Cardiac muscle cell (in vitro differentiated cells and primary cell): ENCODE results near the gene PEBP1. TPM values are rescaled to one million over a fixed set of nuclear protein-coding genes. Genes with fewer than 3 reads are reported as not detected.

ENCODE experiments used
- DNase-seq, 2 donors: peaks; one replicate each; pipeline versions ENCODE4 v3.0.0 to v3.0.0-alpha.2; 2010 to 2017; ENCODE audit warnings: low read depth in 1 of 2, low spot score in 1 of 2
- H3K27ac ChIP-seq: fragments of 200-600 bp; sonication (generic); 2 replicates; pipeline ENCODE4 v1.5.1; 2016
- H3K27me3 ChIP-seq: fragments of 200-600 bp; sonication (generic); 2 replicates; pipeline ENCODE4 v1.6.0; 2016; ENCODE audit warnings: control low read depth
- H3K36me3 ChIP-seq: fragments of 200-600 bp; sonication (generic); 2 replicates; pipeline ENCODE4 v1.5.1; 2016; ENCODE audit warnings: control low read depth
- H3K4me1 ChIP-seq: fragments of 200-600 bp; sonication (generic); 2 replicates; pipeline ENCODE4 v1.8.1; 2017; ENCODE audit warnings: low read depth, mild to moderate bottlenecking, mixed run types
- H3K4me3 ChIP-seq: fragments of 200-600 bp; sonication (generic); 2 replicates; pipeline ENCODE4 v1.5.1; 2016; ENCODE audit warnings: mild to moderate bottlenecking
- H3K9me3 ChIP-seq: fragments of 200-600 bp; sonication (generic); 2 replicates; pipeline ENCODE4 v1.5.1; 2017; ENCODE audit warnings: low read depth, mild to moderate bottlenecking, control low read depth
- polyA plus RNA-seq: library from polyadenylated mRNA; unstranded; fragments of >200 nt; fragmentation: Nextera tagmentation; extraction: Ambion mirVana; gene quantifications from 2 replicates; pipeline ENCODE4 v1.2.1, GENCODE V29; 2016
- total RNA-seq: library from RNA; depleted of rRNA; stranded (reverse); fragments of >200 nt; gene quantifications from 2 replicates; pipeline ENCODE4 v1.2.3, GENCODE V29; 2016
- TF ChIP-seq, protein P1 (sequence below): IDR thresholded peaks from 2 replicates; pipeline ENCODE4 v1.5.1; 2012; ENCODE audit warnings: low read depth, mild to moderate bottlenecking, low read length

Gene PEBP1
- total and polyA plus RNA-seq, 2 experiments from 2014 or later: 408 to 468 TPM

GRCh38 chr12:118145798-118146156 is 9.9 kb downstream of the PEBP1 start:
- Histone ChIP-seq H3K36me3 (peaks cover 21% of the 10 kb centered on the region), H3K4me1 (peaks cover 5% of the 10 kb centered on the region), H3K27me3 (no peaks in the 10 kb centered on the region), H3K4me3 (no peak overlapping the region), H3K9me3 (no peaks in the 10 kb centered on the region), H3K27ac (no peak overlapping the region)
- no peak for DNase-seq
- TF ChIP-seq, protein P1, sequence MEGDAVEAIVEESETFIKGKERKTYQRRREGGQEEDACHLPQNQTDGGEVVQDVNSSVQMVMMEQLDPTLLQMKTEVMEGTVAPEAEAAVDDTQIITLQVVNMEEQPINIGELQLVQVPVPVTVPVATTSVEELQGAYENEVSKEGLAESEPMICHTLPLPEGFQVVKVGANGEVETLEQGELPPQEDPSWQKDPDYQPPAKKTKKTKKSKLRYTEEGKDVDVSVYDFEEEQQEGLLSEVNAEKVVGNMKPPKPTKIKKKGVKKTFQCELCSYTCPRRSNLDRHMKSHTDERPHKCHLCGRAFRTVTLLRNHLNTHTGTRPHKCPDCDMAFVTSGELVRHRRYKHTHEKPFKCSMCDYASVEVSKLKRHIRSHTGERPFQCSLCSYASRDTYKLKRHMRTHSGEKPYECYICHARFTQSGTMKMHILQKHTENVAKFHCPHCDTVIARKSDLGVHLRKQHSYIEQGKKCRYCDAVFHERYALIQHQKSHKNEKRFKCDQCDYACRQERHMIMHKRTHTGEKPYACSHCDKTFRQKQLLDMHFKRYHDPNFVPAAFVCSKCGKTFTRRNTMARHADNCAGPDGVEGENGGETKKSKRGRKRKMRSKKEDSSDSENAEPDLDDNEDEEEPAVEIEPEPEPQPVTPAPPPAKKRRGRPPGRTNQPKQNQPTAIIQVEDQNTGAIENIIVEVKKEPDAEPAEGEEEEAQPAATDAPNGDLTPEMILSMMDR: no peak

GRCh38 chr12:118148287-118148686 is 12.4 kb downstream of the PEBP1 start:
- H3K27me3 ChIP-seq: no peaks in the 10 kb centered on the region
- no peak for DNase-seq
- H3K27ac ChIP-seq: peak overlapping the region; percentile 61
- no peak overlapping the region for H3K4me3 ChIP-seq
- TF ChIP-seq, protein P1: no peak
- H3K9me3 ChIP-seq: no peaks in the 10 kb centered on the region
- H3K4me1 ChIP-seq: peaks cover 5% of the 10 kb centered on the region
- H3K36me3 ChIP-seq: peaks cover 6% of the 10 kb centered on the region

GRCh38 chr12:118150625-118151024 is 14.7 kb downstream of the PEBP1 start:
- Histone ChIP-seq H3K27ac (no peak overlapping the region), H3K36me3 (no peaks in the 10 kb centered on the region), H3K4me1 (peaks cover 13% of the 10 kb centered on the region), H3K9me3 (no peaks in the 10 kb centered on the region), H3K27me3 (no peaks in the 10 kb centered on the region), H3K4me3 (no peak overlapping the region)
- DNase-seq: no peak
- TF ChIP-seq, protein P1: no peak

GRCh38 chr12:118151755-118152154 is 15.8 kb downstream of the PEBP1 start:
- Histone ChIP-seq H3K27ac (no peak overlapping the region), H3K27me3 (no peaks in the 10 kb centered on the region), H3K9me3 (no peaks in the 10 kb centered on the region), H3K36me3 (no peaks in the 10 kb centered on the region), H3K4me3 (no peak overlapping the region), H3K4me1 (peaks cover 13% of the 10 kb centered on the region)
- TF ChIP-seq, protein P1: no peak
- DNase-seq: no peak

DNA sequence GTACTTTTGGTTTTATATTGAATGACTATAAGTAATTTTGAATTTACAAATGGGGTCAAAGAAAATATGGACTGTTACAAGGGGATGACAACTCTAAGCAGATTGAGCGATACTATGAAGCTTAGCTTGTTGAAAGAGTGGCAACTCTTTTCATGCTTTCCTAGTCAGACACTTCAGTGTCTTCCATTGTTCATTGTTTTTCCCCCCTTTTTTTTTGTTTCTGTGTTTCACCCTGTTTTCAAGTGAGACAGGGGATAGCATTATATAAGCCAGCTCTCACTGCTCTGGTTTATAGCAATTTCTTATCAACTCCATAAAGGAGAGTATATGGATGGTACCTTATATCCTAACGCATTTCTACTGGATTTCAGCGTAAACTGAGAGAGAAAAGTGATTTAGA is 24.6 kb downstream of the PEBP1 start:
- Histone ChIP-seq H3K4me3 (no peak overlapping the region), H3K27ac (no peak overlapping the region), H3K9me3 (no peaks in the 10 kb centered on the region), H3K36me3 (peaks cover 13% of the 10 kb centered on the region), H3K27me3 (no peaks in the 10 kb centered on the region), H3K4me1 (no peaks in the 10 kb centered on the region)
- TF ChIP-seq, protein P1: no peak
- no peak for DNase-seq
